CD4-positive, CD25-positive, alpha-beta regulatory T cell (primary cell): ENCODE measurements around the gene SNX32. TPM values are rescaled to one million over a fixed set of nuclear protein-coding genes. Genes with fewer than 3 reads are reported as not detected.
A peak's percentile ranks its signal among the peaks of the same experiment; 100 is the strongest.

Experiments
- ATAC-seq, 2 donors: fragments of 150-1000 bp; cut with Tn5 transposase; one replicate each; pipeline ENCODE4 v1.10.0; 2021; ENCODE audit warnings: low read depth in 2 of 2, moderate number of reproducible peaks in 2 of 2, moderate library complexity in 1 of 2
- DNase-seq, 3 donors: peaks; one replicate each; pipeline versions ENCODE4 v3.0.0 to v3.0.0-alpha.2; 2012 to 2022; ENCODE audit warnings: mixed read lengths in 1 of 3
- H3K27ac ChIP-seq: one replicate; pipeline ENCODE4 v1.7.0; 2013; ENCODE audit warnings: mild to moderate bottlenecking, low read length; ENCODE audit not compliant: insufficient read depth, poor library complexity, severe bottlenecking
- H3K27me3 ChIP-seq: one replicate; pipeline ENCODE4 v1.7.0; 2013; ENCODE audit warnings: low read length; ENCODE audit not compliant: control insufficient read depth, insufficient read depth
- H3K36me3 ChIP-seq: one replicate; pipeline ENCODE4 v1.7.0; 2013; ENCODE audit warnings: mild to moderate bottlenecking, low read length, moderate library complexity; ENCODE audit not compliant: control insufficient read depth, insufficient read depth
- H3K4me1 ChIP-seq: 2 replicates; pipeline ENCODE4 v1.7.0; 2013; ENCODE audit warnings: mild to moderate bottlenecking, low read length; ENCODE audit not compliant: insufficient read depth, control insufficient read depth, poor library complexity, severe bottlenecking
- H3K4me3 ChIP-seq: one replicate; pipeline ENCODE4 v1.7.0; 2013; ENCODE audit warnings: low read depth, mild to moderate bottlenecking, low read length, moderate library complexity
- H3K9me3 ChIP-seq, 2 experiments: 1 replicate in 1 of 2; 2 replicates in 1 of 2; pipeline ENCODE4 v1.7.0; 2013; ENCODE audit warnings: low read length in 2 of 2, mild to moderate bottlenecking in 1 of 2, moderate library complexity in 1 of 2; ENCODE audit not compliant: control insufficient read depth in 2 of 2
- H3K27ac Mint-ChIP-seq, 3 donors: one replicate each; pipeline ENCODE4 v1.8.0; 2020 to 2022; ENCODE audit warnings: mild to moderate bottlenecking in 3 of 3, mixed read lengths in 3 of 3, moderate library complexity in 2 of 3
- H3K27me3 Mint-ChIP-seq: one replicate; pipeline ENCODE4 v1.8.0; 2022; ENCODE audit warnings: mild to moderate bottlenecking, mixed read lengths
- H3K36me3 Mint-ChIP-seq: one replicate; pipeline ENCODE4 v1.8.0; 2020; ENCODE audit warnings: mixed read lengths
- H3K4me1 Mint-ChIP-seq, 4 donors: one replicate each; pipeline ENCODE4 v1.8.0; 2020 to 2022; ENCODE audit warnings: mixed read lengths in 4 of 4, mild to moderate bottlenecking in 1 of 4
- H3K4me3 Mint-ChIP-seq, 4 donors: one replicate each; pipeline ENCODE4 v1.8.0; 2020 to 2022; ENCODE audit warnings: mild to moderate bottlenecking in 4 of 4, mixed read lengths in 4 of 4, moderate library complexity in 3 of 4
- H3K9me3 Mint-ChIP-seq, 7 donors: one replicate each; pipeline ENCODE4 v1.8.0; 2020 to 2022; ENCODE audit warnings: mixed read lengths in 7 of 7, mild to moderate bottlenecking in 3 of 7, moderate library complexity in 2 of 7
- polyA plus RNA-seq, 4 donors: library from polyadenylated mRNA; unstranded; fragments of 300-500 nt; fragmentation: Illumina TruSeq; gene quantifications; one replicate each; pipeline ENCODE4 v1.2.3, GENCODE V29; 2021
- total RNA-seq: library from RNA; stranded (reverse); gene quantifications from one replicate; pipeline ENCODE4 v1.2.3, GENCODE V29; 2022

SNX32 gene
- total and polyA plus RNA-seq, 5 donors from 2014 or later, result 0.32 to 1.3 (median 0.44) TPM

- Histone ChIP-seq H3K4me3 (no peak overlapping the region), H3K36me3 (no peaks in the 10 kb centered on the region), H3K4me1 (peaks cover 39% of the 10 kb centered on the region), H3K9me3 (no peaks in the 10 kb centered on the region), H3K27me3 (peaks cover 14% of the 10 kb centered on the region), H3K27ac (no peak overlapping the region)
- Mint-ChIP-seq H3K27me3 (peaks cover 44% of the 10 kb centered on the region), H3K4me3 (no peak overlapping the region), H3K27ac (no peak overlapping the region), H3K9me3 (peaks cover 0 to 2% (median 0%) of the 10 kb centered on the region in 7 donors), H3K4me1 (peaks cover 7 to 40% (median 13%) of the 10 kb centered on the region in 4 donors), H3K36me3 (no peaks in the 10 kb centered on the region)
- DNase-seq (no peak), ATAC-seq (no peak)
Observed at GRCh38 chr11:65789230-65790103, 44.3 kb upstream of the SNX32 start.

- no peak for ATAC-seq
- Mint-ChIP-seq H3K36me3 (no peaks in the 10 kb centered on the region), H3K27me3 (peaks cover 36% of the 10 kb centered on the region), H3K9me3 (peaks cover 0 to 2% (median 0%) of the 10 kb centered on the region in 7 donors), H3K4me1 (peaks cover 4 to 35% (median 10%) of the 10 kb centered on the region in 4 donors), H3K4me3 (no peak overlapping the region), H3K27ac (no peak overlapping the region)
- H3K4me3 ChIP-seq, result no peak overlapping the region
- no peak for DNase-seq
- H3K4me1 ChIP-seq, result peaks cover 37% of the 10 kb centered on the region
- H3K27me3 ChIP-seq, result peaks cover 12% of the 10 kb centered on the region
- H3K27ac ChIP-seq, result no peak overlapping the region
- H3K9me3 ChIP-seq, result no peaks in the 10 kb centered on the region
- no peaks in the 10 kb centered on the region for H3K36me3 ChIP-seq
Observed at GRCh38 chr11:65790104-65790901, 43.5 kb upstream of the SNX32 start.

- Histone ChIP-seq H3K36me3 (no peaks in the 10 kb centered on the region), H3K9me3 (no peaks in the 10 kb centered on the region), H3K27ac (no peak overlapping the region), H3K27me3 (peaks cover 12% of the 10 kb centered on the region), H3K4me1 (peaks cover 29% of the 10 kb centered on the region), H3K4me3 (no peak overlapping the region)
- Mint-ChIP-seq H3K36me3 (no peaks in the 10 kb centered on the region), H3K4me3 (peak overlapping the region in 1 of 4 donors; percentile 21), H3K9me3 (peaks cover 0 to 2% (median 0%) of the 10 kb centered on the region in 7 donors), H3K4me1 (peaks cover 0 to 32% (median 4%) of the 10 kb centered on the region in 4 donors), H3K27ac (no peak overlapping the region), H3K27me3 (peaks cover 33% of the 10 kb centered on the region)
- ATAC-seq, result no peak
- no peak for DNase-seq
Observed at GRCh38 chr11:65790902-65791650, 42.7 kb upstream of the SNX32 start.

GRCh38 chr11:65791719-65792213 lies 42.0 kb upstream of the SNX32 start:
- peaks cover 22% of the 10 kb centered on the region for H3K4me1 ChIP-seq
- DNase-seq, result peak in 1 of 3 donors; percentile 62
- H3K27me3 Mint-ChIP-seq, result peaks cover 37% of the 10 kb centered on the region
- no peak overlapping the region for H3K27ac ChIP-seq
- peaks cover 12% of the 10 kb centered on the region for H3K27me3 ChIP-seq
- H3K27ac Mint-ChIP-seq, result peak overlapping the region in 2 of 3 donors; percentile 69 to 77
- peak; percentile 87 to 94 for ATAC-seq
- H3K9me3 ChIP-seq, result no peaks in the 10 kb centered on the region
- H3K4me3 Mint-ChIP-seq, result peak overlapping the region in 1 of 4 donors; percentile 21
- no peak overlapping the region for H3K4me3 ChIP-seq
- peaks cover 0 to 33% (median 4%) of the 10 kb centered on the region in 4 donors for H3K4me1 Mint-ChIP-seq
- peaks cover 0 to 2% (median 0%) of the 10 kb centered on the region in 7 donors for H3K9me3 Mint-ChIP-seq
- H3K36me3 Mint-ChIP-seq, result no peaks in the 10 kb centered on the region
- no peaks in the 10 kb centered on the region for H3K36me3 ChIP-seq

- H3K9me3 ChIP-seq, result no peaks in the 10 kb centered on the region
- Mint-ChIP-seq H3K4me1 (peaks cover 0 to 31% (median 4%) of the 10 kb centered on the region in 4 donors), H3K9me3 (peaks cover 0 to 2% (median 0%) of the 10 kb centered on the region in 7 donors), H3K4me3 (peak overlapping the region in 1 of 4 donors; percentile 21), H3K36me3 (no peaks in the 10 kb centered on the region), H3K27me3 (peaks cover 42% of the 10 kb centered on the region), H3K27ac (peak overlapping the region in 2 of 3 donors; percentile 15 to 77)
- H3K27me3 ChIP-seq, result peaks cover 12% of the 10 kb centered on the region
- peaks cover 19% of the 10 kb centered on the region for H3K4me1 ChIP-seq
- no peaks in the 10 kb centered on the region for H3K36me3 ChIP-seq
- ATAC-seq (no peak), DNase-seq (no peak)
- H3K27ac ChIP-seq, result no peak overlapping the region
- no peak overlapping the region for H3K4me3 ChIP-seq
Observed at GRCh38 chr11:65792456-65792855, 41.3 kb upstream of the SNX32 start.

GRCh38 chr11:65793144-65793581 lies 40.6 kb upstream of the SNX32 start:
- peaks cover 0 to 28% (median under 1%) of the 10 kb centered on the region in 4 donors for H3K4me1 Mint-ChIP-seq
- ATAC-seq, result no peak

More at GRCh38 chr11:65793144-65793581, 40.6 kb upstream of the SNX32 start:
- no peaks in the 10 kb centered on the region for H3K36me3 Mint-ChIP-seq
- no peak overlapping the region for H3K4me3 ChIP-seq
- peaks cover 13% of the 10 kb centered on the region for H3K4me1 ChIP-seq
- no peak overlapping the region for H3K27ac ChIP-seq
- H3K27me3 Mint-ChIP-seq, result peaks cover 39% of the 10 kb centered on the region
- no peak overlapping the region for H3K4me3 Mint-ChIP-seq
- H3K27me3 ChIP-seq, result peaks cover 12% of the 10 kb centered on the region
- H3K9me3 ChIP-seq, result no peaks in the 10 kb centered on the region
- DNase-seq, result no peak
- H3K36me3 ChIP-seq, result no peaks in the 10 kb centered on the region
- peaks cover 0 to 2% (median 0%) of the 10 kb centered on the region in 7 donors for H3K9me3 Mint-ChIP-seq
- no peak overlapping the region for H3K27ac Mint-ChIP-seq
